ENCODE data around the gene CRHR1. TPM values are rescaled to one million over a fixed set of nuclear protein-coding genes. Genes with fewer than 3 reads are reported as not detected.
"Not testable (repeated sequence)": the region's sequence is repeated elsewhere in the genome, so short reads cannot be mapped to it uniquely, and the experiment has no call there.

The CRHR1 gene
- under 0.01 TPM for total RNA-seq

DNA sequence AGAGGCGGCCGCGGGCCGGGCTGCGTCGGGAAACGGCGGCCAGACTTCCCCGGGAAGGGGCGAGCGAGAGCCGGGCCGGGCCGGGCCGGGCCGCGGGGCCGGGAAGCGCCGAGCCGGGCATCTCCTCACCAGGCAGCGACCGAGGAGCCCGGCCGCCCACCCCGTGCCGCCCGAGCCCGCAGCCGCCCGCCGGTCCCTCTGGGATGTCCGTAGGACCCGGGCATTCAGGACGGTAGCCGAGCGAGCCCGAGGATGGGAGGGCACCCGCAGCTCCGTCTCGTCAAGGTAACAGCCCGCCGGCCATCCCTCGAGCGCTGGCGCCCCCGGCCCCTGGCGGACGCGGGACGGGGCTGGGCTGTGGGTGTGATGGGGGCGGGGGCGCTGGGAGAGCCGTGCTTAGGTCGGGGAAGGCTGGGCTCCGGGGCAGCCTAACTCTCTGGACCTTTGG is at the start of gene CRHR1:
CRHR1 (plus strand) TSS at position 28 of the 448 bp plus-strand sequence; CDS start at position 253, 225 bp downstream.
- DNase-seq (ENCODE audit: low read depth in 2 of 3, low spot score in 2 of 3) = no peak

DNA sequence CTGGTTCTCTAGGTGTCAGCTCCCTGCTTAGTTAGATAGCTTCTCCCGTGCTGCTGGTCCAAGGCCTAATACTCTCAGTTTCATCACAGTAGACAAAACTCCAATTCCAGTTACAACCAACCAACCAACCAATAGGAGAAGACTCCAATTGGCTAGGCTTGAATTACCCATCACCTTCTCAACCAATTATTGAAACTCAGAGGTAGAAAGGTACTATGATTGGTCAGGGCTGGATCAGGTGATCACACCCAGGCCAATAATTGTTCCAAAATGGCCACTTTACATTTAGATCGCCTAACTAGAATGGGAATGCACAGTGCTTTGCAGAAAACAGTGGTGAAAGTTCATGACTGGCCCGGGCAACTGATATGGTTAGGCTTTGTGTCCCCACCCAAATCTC is 49.5 kb upstream of the CRHR1 start:
- no peak for DNase-seq (ENCODE audit: low read depth in 2 of 3, low spot score in 2 of 3)

GRCh38 chr17:45735488-45735887 is 48.6 kb upstream of the CRHR1 start:
- no peak for DNase-seq (ENCODE audit: low read depth in 2 of 3, low spot score in 2 of 3)

GRCh38 chr17:45739786-45740185 is 44.3 kb upstream of the CRHR1 start:
- DNase-seq (ENCODE audit: low read depth in 2 of 3, low spot score in 2 of 3) = no peak

GRCh38 chr17:45740553-45741330 is 43.4 kb upstream of the CRHR1 start:
- DNase-seq (ENCODE audit: low read depth in 2 of 3, low spot score in 2 of 3) = peak in 2 of 3 donors; percentile 16 to 26

DNA sequence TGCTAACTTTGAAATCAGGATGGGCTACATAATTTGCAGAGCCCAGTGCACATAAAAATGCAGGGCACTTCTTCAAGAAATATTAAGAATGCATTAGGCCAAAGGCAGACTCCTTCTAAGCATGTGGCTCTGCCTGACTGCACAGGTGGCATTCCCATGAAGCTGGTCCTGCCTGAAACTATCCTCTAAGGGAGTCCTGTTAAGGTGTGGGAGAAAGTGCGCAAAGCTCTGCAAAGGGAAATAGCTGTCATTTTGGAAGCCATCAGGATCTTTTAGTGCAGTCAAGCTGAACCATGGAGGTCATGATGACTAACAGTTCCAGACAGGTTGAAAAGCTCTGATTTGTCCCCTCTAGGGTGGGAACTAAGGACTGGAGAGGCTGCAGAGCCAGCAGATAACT is 41.9 kb upstream of the CRHR1 start:
- no peak for DNase-seq (ENCODE audit: low read depth in 2 of 3, low spot score in 2 of 3)

- no peak for DNase-seq (ENCODE audit: low read depth in 2 of 3, low spot score in 2 of 3)
Observed at GRCh38 chr17:45743626-45744326, 40.3 kb upstream of the CRHR1 start.

- DNase-seq (ENCODE audit: low read depth in 2 of 3, low spot score in 2 of 3) = not testable (repeated sequence)
Observed at GRCh38 chr17:45744826-45745225, 39.3 kb upstream of the CRHR1 start.

DNA sequence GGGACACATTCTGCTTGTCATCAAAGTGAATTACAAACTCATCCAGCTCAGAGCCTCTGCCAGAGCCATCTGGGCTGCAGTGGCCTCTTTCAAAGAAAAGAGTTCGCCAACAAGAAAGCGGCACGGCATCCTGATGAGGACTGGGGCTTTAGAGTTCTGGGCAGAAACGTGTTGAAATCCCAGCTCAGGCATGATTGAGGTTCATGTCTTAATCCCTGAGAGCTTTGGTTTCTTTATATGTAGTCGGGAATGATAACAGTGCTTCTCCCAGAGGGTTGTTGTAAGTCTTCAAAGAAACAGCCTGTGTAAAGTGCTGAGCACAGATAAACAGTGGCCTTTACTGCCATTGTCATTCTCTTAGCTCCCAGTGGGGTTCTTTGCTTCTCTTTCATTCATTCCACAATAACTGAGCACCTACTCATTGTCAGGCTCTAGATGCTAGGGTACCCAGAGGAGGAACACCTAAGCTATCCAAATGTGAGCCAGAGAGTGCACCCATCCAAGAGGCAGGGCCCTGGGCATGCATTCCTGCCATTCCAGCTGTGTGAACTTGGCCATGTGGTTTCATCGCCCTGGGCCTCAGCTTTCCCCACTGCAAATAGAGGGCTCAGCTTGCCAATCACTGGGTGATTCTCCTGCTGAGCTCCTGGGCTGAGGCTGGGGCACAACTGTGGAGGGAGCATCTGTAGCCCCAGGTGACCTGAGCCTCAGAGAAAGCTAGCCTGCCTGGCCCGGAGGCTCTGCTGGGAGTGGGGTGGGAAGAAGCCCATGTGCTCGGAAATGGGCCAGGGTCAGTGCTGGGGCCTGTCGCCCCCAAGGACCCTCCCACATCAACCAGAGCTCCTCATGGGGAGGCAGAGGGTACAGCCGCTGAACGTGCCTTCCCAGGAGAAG is 38.3 kb upstream of the CRHR1 start:
- DNase-seq (ENCODE audit: low read depth in 2 of 3, low spot score in 2 of 3) = no peak

DNA sequence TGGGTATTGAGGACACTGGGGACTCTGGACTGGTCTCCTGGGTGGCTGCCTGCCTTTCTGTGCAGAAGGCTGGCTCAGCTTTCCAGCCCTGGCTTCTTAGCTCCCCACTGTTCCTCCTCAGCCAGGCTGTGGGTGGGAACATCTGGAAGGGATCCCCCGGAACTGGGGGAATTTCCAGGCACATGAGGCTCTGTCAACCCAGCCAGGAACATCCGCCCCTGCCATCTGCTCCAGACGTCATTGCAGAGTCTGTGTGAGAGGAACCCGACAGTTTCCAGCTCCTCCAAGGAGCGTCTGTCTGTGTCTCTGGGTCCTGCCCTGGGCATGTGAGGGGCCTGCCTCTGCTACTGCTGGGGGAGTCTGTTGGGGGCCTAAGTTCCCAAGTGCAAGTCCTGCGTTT is 36.2 kb upstream of the CRHR1 start:
- no peak for DNase-seq (ENCODE audit: low read depth in 2 of 3, low spot score in 2 of 3)

- DNase-seq (ENCODE audit: low read depth in 2 of 3, low spot score in 2 of 3) = no peak
Observed at GRCh38 chr17:45748731-45749310, 35.3 kb upstream of the CRHR1 start.

DNA sequence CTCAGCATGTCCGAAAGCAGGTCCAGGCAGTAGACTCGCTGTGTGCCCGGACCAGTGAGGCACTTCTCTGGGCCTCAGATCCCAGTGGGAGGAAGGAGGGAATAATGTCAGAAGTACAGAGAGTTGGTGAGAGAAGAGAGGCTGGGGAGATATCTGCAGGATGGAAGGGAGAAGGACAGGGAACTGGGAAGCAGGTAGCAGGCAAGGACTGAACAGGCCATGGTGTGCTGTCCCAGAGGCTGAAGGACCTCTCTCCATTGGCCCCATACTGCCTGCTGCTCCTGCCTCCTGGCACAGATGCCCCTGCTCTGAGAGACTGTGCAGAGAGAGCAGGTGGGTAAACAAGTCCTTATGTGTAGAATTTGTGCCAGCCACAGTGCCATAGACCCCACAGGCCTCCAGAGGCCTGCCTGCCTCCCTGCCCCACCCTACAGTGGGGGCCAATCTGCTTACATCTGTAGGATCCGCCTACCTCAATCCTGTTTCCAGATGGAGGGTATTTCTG is 34.2 kb upstream of the CRHR1 start:
- no peak for DNase-seq (ENCODE audit: low read depth in 2 of 3, low spot score in 2 of 3)

GRCh38 chr17:45750779-45751440 is 33.2 kb upstream of the CRHR1 start:
- DNase-seq (ENCODE audit: low read depth in 2 of 3, low spot score in 2 of 3) = no peak

- DNase-seq (ENCODE audit: low read depth in 2 of 3, low spot score in 2 of 3) = no peak
Observed at GRCh38 chr17:45751466-45751865, 32.7 kb upstream of the CRHR1 start.

GRCh38 chr17:45752246-45752645 is 31.9 kb upstream of the CRHR1 start:
- DNase-seq (ENCODE audit: low read depth in 2 of 3, low spot score in 2 of 3) = no peak

GRCh38 chr17:45753645-45754225 is 30.4 kb upstream of the CRHR1 start:
- no peak for DNase-seq (ENCODE audit: low read depth in 2 of 3, low spot score in 2 of 3)

GRCh38 chr17:45755050-45755449 is 29.1 kb upstream of the CRHR1 start:
- DNase-seq (ENCODE audit: low read depth in 2 of 3, low spot score in 2 of 3) = no peak

DNA sequence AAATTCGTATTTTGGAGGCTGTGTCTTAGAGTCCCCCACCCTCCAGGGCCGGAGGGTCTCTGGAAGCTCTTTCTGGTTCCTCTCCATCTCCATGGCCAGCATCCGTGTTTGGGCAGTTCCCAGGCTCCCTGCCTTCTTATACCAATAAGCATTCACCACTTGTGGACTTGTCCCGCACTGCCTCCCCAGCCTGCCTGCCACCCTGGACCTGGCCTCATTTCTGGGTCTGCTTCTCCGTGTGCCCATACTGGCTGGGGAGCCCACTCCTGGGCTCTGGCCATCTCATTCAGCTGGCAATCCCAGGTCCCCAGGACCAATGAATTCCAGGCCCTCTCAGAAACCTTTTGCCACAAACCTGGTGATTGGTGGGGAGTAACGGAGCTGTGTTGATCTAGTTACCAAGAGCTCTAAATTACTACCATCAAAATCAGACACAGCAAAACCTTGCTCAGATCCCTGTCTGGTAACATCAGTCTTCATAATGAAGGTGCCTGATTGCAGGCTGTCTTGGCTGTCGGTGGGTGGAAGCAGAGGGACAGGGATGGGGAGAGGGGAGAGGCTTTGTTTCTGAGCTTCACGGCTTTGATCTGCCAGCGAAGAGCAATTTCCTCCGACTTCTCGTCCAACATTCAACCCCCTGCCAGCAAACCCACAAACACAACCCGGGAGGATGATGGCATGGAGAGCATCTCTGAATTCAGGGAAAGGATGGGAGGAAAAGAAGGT is 27.7 kb upstream of the CRHR1 start:
- no peak for DNase-seq (ENCODE audit: low read depth in 2 of 3, low spot score in 2 of 3)

All from hematopoietic multipotent progenitor cell (in vitro differentiated cells).